Transverse colon (tissue), 3 donors: Measurements from ENCODE around the gene MDFI.
A peak's percentile ranks its signal among the peaks of the same experiment; 100 is the strongest.

Experiments used
- EP300 ChIP-seq: sonication (generic); formaldehyde crosslinking; IDR thresholded peaks from one replicate; pipeline ENCODE4 v1.6.1; 2017; ENCODE audit warnings: antibody characterized with exemption, low read depth
- POLR2A ChIP-seq: fragments of 450-650 bp; IDR thresholded peaks from one replicate; pipeline ENCODE4 v1.6.1; 2016; ENCODE audit warnings: antibody characterized with exemption, mild to moderate bottlenecking, moderate library complexity
- TF ChIP-seq, protein P1 (sequence below), 5 experiments: fragments of 200-600 bp in 3 of 5; fragments of 450-650 bp in 2 of 5; sonication (generic) in 3 of 5; IDR thresholded peaks; 1 replicate in 2 of 5; 2 replicates in 3 of 5; pipeline ENCODE4 v1.5.1; 2016 to 2017; ENCODE audit warnings: antibody characterized with exemption in 5 of 5, inconsistent platforms in 3 of 5, mild to moderate bottlenecking in 2 of 5, moderate library complexity in 1 of 5

DNA sequence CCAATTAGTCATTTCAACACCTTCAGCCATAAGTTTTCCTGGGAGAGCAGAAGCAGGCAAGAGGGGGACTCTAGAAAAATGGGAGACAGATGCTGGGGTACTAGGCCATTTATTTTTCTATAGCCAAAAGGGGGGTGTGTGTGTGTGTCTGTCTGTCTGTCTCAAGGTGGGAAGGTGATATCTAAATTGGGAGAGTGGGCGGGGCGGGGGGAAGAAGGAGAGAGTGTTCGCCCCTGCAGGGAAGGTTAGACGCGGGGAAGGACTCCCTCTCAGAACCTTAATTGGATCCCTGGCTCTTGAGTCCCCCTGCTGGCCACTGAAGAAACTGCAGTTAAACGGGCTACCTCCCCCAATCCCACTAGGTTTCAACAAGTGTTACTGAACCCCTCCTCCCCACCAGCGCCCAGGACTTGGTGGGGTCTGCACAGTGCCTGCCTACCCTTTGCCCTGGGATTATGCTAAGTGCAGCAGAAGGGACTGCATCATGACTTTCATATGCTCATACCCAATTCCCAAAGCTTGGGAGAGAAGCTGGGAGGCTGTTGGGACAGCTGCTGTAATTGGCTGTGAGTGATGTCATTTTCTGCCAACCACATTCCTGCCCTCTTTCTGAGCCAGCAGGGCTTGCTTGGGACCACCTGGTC lies 46.3 kb upstream of the MDFI start:
- TF ChIP-seq, protein P1, sequence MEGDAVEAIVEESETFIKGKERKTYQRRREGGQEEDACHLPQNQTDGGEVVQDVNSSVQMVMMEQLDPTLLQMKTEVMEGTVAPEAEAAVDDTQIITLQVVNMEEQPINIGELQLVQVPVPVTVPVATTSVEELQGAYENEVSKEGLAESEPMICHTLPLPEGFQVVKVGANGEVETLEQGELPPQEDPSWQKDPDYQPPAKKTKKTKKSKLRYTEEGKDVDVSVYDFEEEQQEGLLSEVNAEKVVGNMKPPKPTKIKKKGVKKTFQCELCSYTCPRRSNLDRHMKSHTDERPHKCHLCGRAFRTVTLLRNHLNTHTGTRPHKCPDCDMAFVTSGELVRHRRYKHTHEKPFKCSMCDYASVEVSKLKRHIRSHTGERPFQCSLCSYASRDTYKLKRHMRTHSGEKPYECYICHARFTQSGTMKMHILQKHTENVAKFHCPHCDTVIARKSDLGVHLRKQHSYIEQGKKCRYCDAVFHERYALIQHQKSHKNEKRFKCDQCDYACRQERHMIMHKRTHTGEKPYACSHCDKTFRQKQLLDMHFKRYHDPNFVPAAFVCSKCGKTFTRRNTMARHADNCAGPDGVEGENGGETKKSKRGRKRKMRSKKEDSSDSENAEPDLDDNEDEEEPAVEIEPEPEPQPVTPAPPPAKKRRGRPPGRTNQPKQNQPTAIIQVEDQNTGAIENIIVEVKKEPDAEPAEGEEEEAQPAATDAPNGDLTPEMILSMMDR (IDR thresholded peaks at IDR 0.05) = peak; percentile 91 to 95 (median 94)
- TF ChIP-seq EP300 (no peak), POLR2A (no peak)
